Diencephalon (tissue), 1 donor: ENCODE data around the gene PAPPA2. TPM values are rescaled to one million over a fixed set of nuclear protein-coding genes. Genes with fewer than 3 reads are reported as not detected.

Experiments used
- total RNA-seq: library from RNA; depleted of rRNA; stranded (reverse); fragments of >200 nt; gene quantifications from one replicate; pipeline ENCODE4 v1.2.3, GENCODE V29; 2014

Gene PAPPA2, protein sequence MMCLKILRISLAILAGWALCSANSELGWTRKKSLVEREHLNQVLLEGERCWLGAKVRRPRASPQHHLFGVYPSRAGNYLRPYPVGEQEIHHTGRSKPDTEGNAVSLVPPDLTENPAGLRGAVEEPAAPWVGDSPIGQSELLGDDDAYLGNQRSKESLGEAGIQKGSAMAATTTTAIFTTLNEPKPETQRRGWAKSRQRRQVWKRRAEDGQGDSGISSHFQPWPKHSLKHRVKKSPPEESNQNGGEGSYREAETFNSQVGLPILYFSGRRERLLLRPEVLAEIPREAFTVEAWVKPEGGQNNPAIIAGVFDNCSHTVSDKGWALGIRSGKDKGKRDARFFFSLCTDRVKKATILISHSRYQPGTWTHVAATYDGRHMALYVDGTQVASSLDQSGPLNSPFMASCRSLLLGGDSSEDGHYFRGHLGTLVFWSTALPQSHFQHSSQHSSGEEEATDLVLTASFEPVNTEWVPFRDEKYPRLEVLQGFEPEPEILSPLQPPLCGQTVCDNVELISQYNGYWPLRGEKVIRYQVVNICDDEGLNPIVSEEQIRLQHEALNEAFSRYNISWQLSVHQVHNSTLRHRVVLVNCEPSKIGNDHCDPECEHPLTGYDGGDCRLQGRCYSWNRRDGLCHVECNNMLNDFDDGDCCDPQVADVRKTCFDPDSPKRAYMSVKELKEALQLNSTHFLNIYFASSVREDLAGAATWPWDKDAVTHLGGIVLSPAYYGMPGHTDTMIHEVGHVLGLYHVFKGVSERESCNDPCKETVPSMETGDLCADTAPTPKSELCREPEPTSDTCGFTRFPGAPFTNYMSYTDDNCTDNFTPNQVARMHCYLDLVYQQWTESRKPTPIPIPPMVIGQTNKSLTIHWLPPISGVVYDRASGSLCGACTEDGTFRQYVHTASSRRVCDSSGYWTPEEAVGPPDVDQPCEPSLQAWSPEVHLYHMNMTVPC (N-terminal part only)
- total RNA-seq = 4.2 TPM

DNA sequence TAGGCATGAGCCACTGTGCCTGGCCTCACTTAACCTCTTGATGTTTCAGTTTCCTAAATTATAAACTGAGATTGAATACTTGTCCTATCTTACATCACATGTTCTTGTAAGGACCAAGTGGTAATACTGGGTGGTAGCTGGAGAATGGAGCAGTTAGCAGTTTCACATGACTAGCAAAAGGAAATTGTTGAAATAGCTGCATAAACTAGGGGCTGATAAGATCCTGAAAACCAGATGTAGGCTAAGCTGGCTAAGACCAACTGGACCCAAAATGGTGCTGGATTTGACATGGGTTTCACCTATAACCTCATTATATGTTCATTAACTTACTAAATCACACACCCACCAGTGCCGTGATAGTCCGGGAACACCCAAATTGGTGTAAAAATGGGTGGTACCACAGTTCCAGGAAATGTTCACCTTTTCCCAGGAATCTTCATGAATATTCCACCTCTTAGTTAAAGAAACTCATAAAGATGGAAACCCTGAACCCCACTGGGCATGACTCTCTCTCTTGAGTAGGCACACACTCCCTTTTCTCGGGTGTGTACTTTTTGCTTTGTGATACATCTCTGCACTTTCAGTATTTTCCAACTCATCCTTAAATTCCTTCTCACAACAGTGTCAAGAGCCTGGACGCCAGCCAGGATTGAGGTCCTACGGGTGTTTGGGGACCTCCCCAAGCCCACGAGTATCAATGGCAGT lies at the start of gene PAPPA2:
Gene PAPPA2 (plus strand): TSS at position 502 of the 705 bp plus-strand sequence. CDS start 93,148 bp downstream, outside the sequence.

